Measurements from ENCODE around the gene PSMB10. TPM values are rescaled to one million over a fixed set of nuclear protein-coding genes. Genes with fewer than 3 reads are reported as not detected.

Gene PSMB10
- total RNA-seq, 1 donor from 2014 or later: 30.1 TPM

GRCh38 chr16:67930191-67930590 is 6.5 kb downstream of the PSMB10 start:
- Mint-ChIP-seq H3K9me3 (ENCODE audit: low read depth) (no peaks in the 10 kb centered on the region), H3K36me3 (ENCODE audit: low read depth) (peaks cover 1% of the 10 kb centered on the region), H3K27ac (ENCODE audit: unreplicated experiment) (no peak overlapping the region), H3K4me1 (ENCODE audit: low read depth) (peaks cover 24% of the 10 kb centered on the region), H3K27me3 (ENCODE audit: low read depth) (no peaks in the 10 kb centered on the region), H3K4me3 (ENCODE audit: unreplicated experiment) (no peak overlapping the region)
- no peak for DNase-seq (ENCODE audit: low spot score)
- TF ChIP-seq CTCF (IDR thresholded peaks at IDR 0.05): no peak

- peaks cover 1% of the 10 kb centered on the region for H3K36me3 Mint-ChIP-seq (ENCODE audit: low read depth)
- TF ChIP-seq CTCF (IDR thresholded peaks at IDR 0.05): peak; percentile 88
- no peak overlapping the region for H3K4me3 Mint-ChIP-seq (ENCODE audit: unreplicated experiment)
- peak; percentile 90 for DNase-seq (ENCODE audit: low spot score)
- no peaks in the 10 kb centered on the region for H3K9me3 Mint-ChIP-seq (ENCODE audit: low read depth)
- H3K27ac Mint-ChIP-seq (ENCODE audit: unreplicated experiment): no peak overlapping the region
- no peaks in the 10 kb centered on the region for H3K27me3 Mint-ChIP-seq (ENCODE audit: low read depth)
- H3K4me1 Mint-ChIP-seq (ENCODE audit: low read depth): peaks cover 12% of the 10 kb centered on the region
Observed at GRCh38 chr16:67928561-67929364, 7.9 kb downstream of the PSMB10 start.

GRCh38 chr16:67928147-67928546 is 8.5 kb downstream of the PSMB10 start:
- no peak for DNase-seq (ENCODE audit: low spot score)
- no peaks in the 10 kb centered on the region for H3K9me3 Mint-ChIP-seq (ENCODE audit: low read depth)
- no peak overlapping the region for H3K4me3 Mint-ChIP-seq (ENCODE audit: unreplicated experiment)
- H3K27ac Mint-ChIP-seq (ENCODE audit: unreplicated experiment): no peak overlapping the region
- peaks cover 1% of the 10 kb centered on the region for H3K36me3 Mint-ChIP-seq (ENCODE audit: low read depth)
- H3K4me1 Mint-ChIP-seq (ENCODE audit: low read depth): peaks cover 12% of the 10 kb centered on the region
- no peak for TF ChIP-seq CTCF (IDR thresholded peaks at IDR 0.05)
- no peaks in the 10 kb centered on the region for H3K27me3 Mint-ChIP-seq (ENCODE audit: low read depth)

GRCh38 chr16:67927131-67927941 is 9.3 kb downstream of the PSMB10 start:
- no peak overlapping the region for H3K27ac Mint-ChIP-seq (ENCODE audit: unreplicated experiment)
- peaks cover 12% of the 10 kb centered on the region for H3K4me1 Mint-ChIP-seq (ENCODE audit: low read depth)
- H3K36me3 Mint-ChIP-seq (ENCODE audit: low read depth): peaks cover 1% of the 10 kb centered on the region
- no peaks in the 10 kb centered on the region for H3K9me3 Mint-ChIP-seq (ENCODE audit: low read depth)
- peak; percentile 84 for DNase-seq (ENCODE audit: low spot score)
- H3K4me3 Mint-ChIP-seq (ENCODE audit: unreplicated experiment): no peak overlapping the region
- TF ChIP-seq CTCF (IDR thresholded peaks at IDR 0.05): no peak
- H3K27me3 Mint-ChIP-seq (ENCODE audit: low read depth): no peaks in the 10 kb centered on the region

GRCh38 chr16:67926181-67926750 is 10.4 kb downstream of the PSMB10 start:
- H3K27ac Mint-ChIP-seq (ENCODE audit: unreplicated experiment): peak overlapping the region; percentile 29
- H3K4me3 Mint-ChIP-seq (ENCODE audit: unreplicated experiment): no peak overlapping the region

More at GRCh38 chr16:67926181-67926750, 10.4 kb downstream of the PSMB10 start:
- TF ChIP-seq CTCF (IDR thresholded peaks at IDR 0.05): peak; percentile 36
- Mint-ChIP-seq H3K4me1 (ENCODE audit: low read depth) (peaks cover 17% of the 10 kb centered on the region), H3K27me3 (ENCODE audit: low read depth) (no peaks in the 10 kb centered on the region), H3K36me3 (ENCODE audit: low read depth) (peaks cover 3% of the 10 kb centered on the region), H3K9me3 (ENCODE audit: low read depth) (no peaks in the 10 kb centered on the region)
- DNase-seq (ENCODE audit: low spot score): no peak

Data from chondrocyte (in vitro differentiated cells).